Measurements from ENCODE around the gene GABPB1.

Gene GABPB1

DNA sequence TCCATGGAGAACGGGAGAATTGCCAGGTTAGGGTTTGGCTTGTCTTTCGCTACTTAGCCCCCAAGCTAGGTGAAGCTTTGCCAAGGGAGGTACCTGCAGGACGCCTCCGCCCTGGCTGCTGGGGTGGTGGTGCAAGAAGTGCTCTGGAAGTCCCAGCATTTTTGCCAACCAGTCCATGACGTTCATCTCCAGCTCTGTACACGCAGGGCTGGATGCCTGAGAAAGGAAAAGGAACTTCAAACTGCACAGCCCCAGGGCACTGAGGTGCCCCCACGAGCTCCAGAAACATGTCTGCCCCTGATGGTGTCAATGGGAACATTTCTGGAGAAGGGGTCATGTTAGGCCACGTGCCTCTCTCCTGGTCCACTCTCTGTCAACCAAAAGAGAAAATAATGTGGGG, 97.7 kb downstream of the GABPB1 start:
- H3K36me3 ChIP-seq (ENCODE audit: insufficient read depth, low read length), result no peaks in the 10 kb centered on the region
- H3K27ac ChIP-seq (ENCODE audit: low read length), result no peak overlapping the region
- H3K4me1 ChIP-seq (ENCODE audit: insufficient read depth, low read length), result no peaks in the 10 kb centered on the region
- H3K27me3 ChIP-seq (ENCODE audit: insufficient read depth, low read length, poor library complexity), result no peaks in the 10 kb centered on the region
- H3K79me2 ChIP-seq (ENCODE audit: insufficient read depth, low read length), result no peaks in the 10 kb centered on the region
- H3K4me3 ChIP-seq (ENCODE audit: low read depth in 1 of 2, low read length in 2 of 2), result no peak overlapping the region
- no peak overlapping the region for H3K9ac ChIP-seq (ENCODE audit: low read depth, low read length)
- no peaks in the 10 kb centered on the region for H3K9me3 ChIP-seq (ENCODE audit: insufficient read depth, low read length, severe bottlenecking)
- no peaks in the 10 kb centered on the region for H4K20me1 ChIP-seq (ENCODE audit: insufficient read depth, low read length)
- no peak overlapping the region for H3K4me2 ChIP-seq (ENCODE audit: insufficient read depth, low read length)
- no peak overlapping the region for H2AFZ ChIP-seq (ENCODE audit: low read depth, low read length)
- no peak for ATAC-seq (ENCODE audit: insufficient read depth, low read depth)
- DNase-seq, result no peak
- TF ChIP-seq, protein P1, sequence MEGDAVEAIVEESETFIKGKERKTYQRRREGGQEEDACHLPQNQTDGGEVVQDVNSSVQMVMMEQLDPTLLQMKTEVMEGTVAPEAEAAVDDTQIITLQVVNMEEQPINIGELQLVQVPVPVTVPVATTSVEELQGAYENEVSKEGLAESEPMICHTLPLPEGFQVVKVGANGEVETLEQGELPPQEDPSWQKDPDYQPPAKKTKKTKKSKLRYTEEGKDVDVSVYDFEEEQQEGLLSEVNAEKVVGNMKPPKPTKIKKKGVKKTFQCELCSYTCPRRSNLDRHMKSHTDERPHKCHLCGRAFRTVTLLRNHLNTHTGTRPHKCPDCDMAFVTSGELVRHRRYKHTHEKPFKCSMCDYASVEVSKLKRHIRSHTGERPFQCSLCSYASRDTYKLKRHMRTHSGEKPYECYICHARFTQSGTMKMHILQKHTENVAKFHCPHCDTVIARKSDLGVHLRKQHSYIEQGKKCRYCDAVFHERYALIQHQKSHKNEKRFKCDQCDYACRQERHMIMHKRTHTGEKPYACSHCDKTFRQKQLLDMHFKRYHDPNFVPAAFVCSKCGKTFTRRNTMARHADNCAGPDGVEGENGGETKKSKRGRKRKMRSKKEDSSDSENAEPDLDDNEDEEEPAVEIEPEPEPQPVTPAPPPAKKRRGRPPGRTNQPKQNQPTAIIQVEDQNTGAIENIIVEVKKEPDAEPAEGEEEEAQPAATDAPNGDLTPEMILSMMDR (IDR thresholded peaks at IDR 0.05; ENCODE audit: borderline replicate concordance, extremely low read depth, low read length, poor library complexity, severe bottlenecking), result no peak
- TF ChIP-seq EZH2 (IDR thresholded peaks at IDR 0.05; ENCODE audit: borderline replicate concordance, low read depth, low read length, severe bottlenecking), result no peak

- Histone ChIP-seq H2AFZ (ENCODE audit: low read depth, low read length) (no peak overlapping the region), H3K27me3 (ENCODE audit: insufficient read depth, low read length, poor library complexity) (no peaks in the 10 kb centered on the region), H3K9me3 (ENCODE audit: insufficient read depth, low read length, severe bottlenecking) (no peaks in the 10 kb centered on the region), H4K20me1 (ENCODE audit: insufficient read depth, low read length) (no peaks in the 10 kb centered on the region), H3K79me2 (ENCODE audit: insufficient read depth, low read length) (no peaks in the 10 kb centered on the region), H3K36me3 (ENCODE audit: insufficient read depth, low read length) (no peaks in the 10 kb centered on the region), H3K9ac (ENCODE audit: low read depth, low read length) (no peak overlapping the region), H3K27ac (ENCODE audit: low read length) (no peak overlapping the region), H3K4me2 (ENCODE audit: insufficient read depth, low read length) (no peak overlapping the region), H3K4me3 (ENCODE audit: low read depth in 1 of 2, low read length in 2 of 2) (no peak overlapping the region), H3K4me1 (ENCODE audit: insufficient read depth, low read length) (no peaks in the 10 kb centered on the region)
- TF ChIP-seq EZH2 (IDR thresholded peaks at IDR 0.05; ENCODE audit: borderline replicate concordance, low read depth, low read length, severe bottlenecking), result no peak
- TF ChIP-seq, protein P1 (IDR thresholded peaks at IDR 0.05; ENCODE audit: borderline replicate concordance, extremely low read depth, low read length, poor library complexity, severe bottlenecking), result no peak
- DNase-seq, result no peak
- no peak for ATAC-seq (ENCODE audit: insufficient read depth, low read depth)
Measured at GRCh38 chr15:50256188-50257041, 98.6 kb downstream of the GABPB1 start.

- ATAC-seq (ENCODE audit: insufficient read depth, low read depth), result no peak
- H3K27me3 ChIP-seq (ENCODE audit: insufficient read depth, low read length, poor library complexity), result no peaks in the 10 kb centered on the region
Measured at GRCh38 chr15:50252556-50252955, 102.4 kb downstream of the GABPB1 start.

More at GRCh38 chr15:50252556-50252955, 102.4 kb downstream of the GABPB1 start:
- Histone ChIP-seq H3K4me1 (ENCODE audit: insufficient read depth, low read length) (peaks cover 12% of the 10 kb centered on the region), H3K36me3 (ENCODE audit: insufficient read depth, low read length) (no peaks in the 10 kb centered on the region), H2AFZ (ENCODE audit: low read depth, low read length) (no peak overlapping the region), H3K79me2 (ENCODE audit: insufficient read depth, low read length) (no peaks in the 10 kb centered on the region), H3K4me2 (ENCODE audit: insufficient read depth, low read length) (no peak overlapping the region), H3K27ac (ENCODE audit: low read length) (no peak overlapping the region), H3K9me3 (ENCODE audit: insufficient read depth, low read length, severe bottlenecking) (no peaks in the 10 kb centered on the region), H3K9ac (ENCODE audit: low read depth, low read length) (no peak overlapping the region), H4K20me1 (ENCODE audit: insufficient read depth, low read length) (no peaks in the 10 kb centered on the region), H3K4me3 (ENCODE audit: low read depth in 1 of 2, low read length in 2 of 2) (no peak overlapping the region)
- no peak for TF ChIP-seq EZH2 (IDR thresholded peaks at IDR 0.05; ENCODE audit: borderline replicate concordance, low read depth, low read length, severe bottlenecking)
- TF ChIP-seq, protein P1 (IDR thresholded peaks at IDR 0.05; ENCODE audit: borderline replicate concordance, extremely low read depth, low read length, poor library complexity, severe bottlenecking), result no peak
- no peak for DNase-seq
